OCI-LY7 (cell line): ENCODE data around the gene ARHGAP35. TPM values are rescaled to one million over a fixed set of nuclear protein-coding genes. Genes with fewer than 3 reads are reported as not detected.

Source experiments
- BruUV-seq: library from RNA; stranded (reverse); fragments of 400-500 nt; replicated peaks from 2 replicates; lab custom pipeline; 2021; lab: Mats Ljungman, UMichigan
- CTCF ChIA-PET: fragments of 300-600 bp; sonication (Branson Sonifier 250); formaldehyde crosslinking; loops from one replicate; lab custom pipeline; 2022; ENCODE audit warnings: antibody characterized with exemption; ENCODE audit not compliant: unreplicated experiment; lab: Charles Lee
- POLR2A ChIA-PET: fragments of 300-600 bp; sonication (Branson Sonifier 250); formaldehyde crosslinking; loops from one replicate; lab custom pipeline; 2022; ENCODE audit warnings: antibody characterized with exemption; lab: Charles Lee
- DNase-seq: peaks from one replicate; pipeline ENCODE4 v3.0.0-alpha.2; 2015; ENCODE audit warnings: low spot score
- H2AFZ ChIP-seq: fragments of 200-600 bp; sonication (generic), shearing (Covaris generic); 2 replicates; pipeline ENCODE4 v1.6.1; 2014; ENCODE audit warnings: mild to moderate bottlenecking, antibody characterized with exemption, low read length, moderate library complexity
- H3K27ac ChIP-seq: fragments of 200-600 bp; sonication (generic); 2 replicates; pipeline ENCODE4 v1.5.1; 2014; ENCODE audit warnings: mixed run types, low read depth, mild to moderate bottlenecking, moderate library complexity, low read length, inconsistent platforms; ENCODE audit not compliant: poor library complexity, severe bottlenecking
- H3K36me3 ChIP-seq: fragments of 200-600 bp; sonication (generic); 2 replicates; pipeline ENCODE4 v1.6.1; 2014; ENCODE audit warnings: mild to moderate bottlenecking, antibody characterized with exemption, low read length, moderate library complexity, mixed read lengths; ENCODE audit not compliant: insufficient read depth
- H3K4me1 ChIP-seq: fragments of 200-600 bp; sonication (generic); 2 replicates; pipeline ENCODE4 v1.5.1; 2014; ENCODE audit warnings: mild to moderate bottlenecking, low read length; ENCODE audit not compliant: insufficient read depth, poor library complexity, severe bottlenecking
- H3K4me2 ChIP-seq: fragments of 200-600 bp; sonication (generic); 2 replicates; pipeline ENCODE4 v1.6.1; 2014; ENCODE audit warnings: mild to moderate bottlenecking, low read length
- H3K4me3 ChIP-seq: fragments of 200-600 bp; sonication (generic); 2 replicates; pipeline ENCODE4 v1.5.1; 2014; ENCODE audit warnings: mild to moderate bottlenecking, low read depth, low read length; ENCODE audit not compliant: poor library complexity, severe bottlenecking
- H3K79me2 ChIP-seq: fragments of 200-600 bp; sonication (generic); 2 replicates; pipeline ENCODE4 v1.6.1; 2016; ENCODE audit warnings: low read depth, mild to moderate bottlenecking, low read length, moderate library complexity, mixed read lengths; ENCODE audit not compliant: insufficient read depth
- H3K9me2 ChIP-seq: fragments of 200-600 bp; sonication (generic); 2 replicates; pipeline ENCODE4 v1.6.1; 2016; ENCODE audit warnings: mild to moderate bottlenecking, low read length, mixed read lengths; ENCODE audit not compliant: insufficient read depth
- H3K9me3 ChIP-seq: fragments of 200-600 bp; sonication (generic); 2 replicates; pipeline ENCODE4 v1.6.1; 2014; ENCODE audit warnings: mild to moderate bottlenecking, mixed run types, low read length, mixed read lengths
- H4K20me1 ChIP-seq: fragments of 200-600 bp; sonication (generic); 2 replicates; pipeline ENCODE4 v1.6.1; 2014; ENCODE audit warnings: mild to moderate bottlenecking, antibody characterized with exemption, low read length, moderate library complexity, mixed read lengths; ENCODE audit not compliant: insufficient read depth
- EZH2phosphoT487 ChIP-seq: fragments of 200-600 bp; sonication (generic); IDR thresholded peaks from 2 replicates; pipeline ENCODE4 v1.6.1; 2018; ENCODE audit warnings: low read depth, borderline replicate concordance, mild to moderate bottlenecking, mixed run types, antibody characterized with exemption, low read length, moderate library complexity, mixed read lengths
- intact Hi-C: fragments of 100-400 bp; cut with micrococcal nuclease; formaldehyde crosslinking; loops from one replicate; pipeline ENCODE4 v1.10.0; 2022; ENCODE audit not compliant: unreplicated experiment
- total RNA-seq, 2 experiments: library from RNA; depleted of rRNA in 1 of 2; stranded (reverse); fragments of >200 nt in 1 of 2; shearing (Covaris generic) in 1 of 2; gene quantifications; 2 replicates each; pipeline ENCODE4 v1.2.3, GENCODE V29; 2014 to 2022
- TF ChIP-seq, protein P1 (sequence below): fragments of 200-600 bp; sonication (generic); conservative IDR thresholded peaks from 2 replicates; pipeline ENCODE4 v1.5.1; 2014; ENCODE audit warnings: mild to moderate bottlenecking, antibody characterized with exemption, low read length, moderate library complexity, mixed read lengths

Gene ARHGAP35
- total RNA-seq, 2 experiments from 2014 or later = 26.5 to 42.2 TPM

GRCh38 chr19:46862503-46862834 is 1.7 kb downstream of the ARHGAP35 start:
- no TSS peak for BruUV-seq
- Histone ChIP-seq H3K36me3 (peaks cover 36% of the 10 kb centered on the region), H3K4me1 (peaks cover 51% of the 10 kb centered on the region), H3K27ac (peak overlapping the region; percentile 96), H3K79me2 (peaks cover 70% of the 10 kb centered on the region), H3K4me2 (peak overlapping the region; percentile 80), H3K9me3 (no peaks in the 10 kb centered on the region), H3K9me2 (no peaks in the 10 kb centered on the region), H3K4me3 (peak overlapping the region; percentile 87), H2AFZ (no peak overlapping the region), H4K20me1 (peaks cover 34% of the 10 kb centered on the region)
- intact Hi-C loops = loop anchor here (2.0 kb wide), 1 partner anchor 34 kb away; no protein-coding TSS in a partner anchor
- DNase-seq = no peak
- CTCF ChIA-PET = interaction anchor here (0.5 to 1.3 kb wide), 2 partner anchors 22 to 168 kb away, joined by 3 read pairs; no protein-coding TSS in a partner anchor
- POLR2A ChIA-PET = interaction anchor here (0.6 to 1.0 kb wide), 4 partner anchors 11 to 129 kb away, joined by 3 to 5 read pairs (median 3); no protein-coding TSS in a partner anchor
- no peak for TF ChIP-seq EZH2phosphoT487
- TF ChIP-seq, protein P1, sequence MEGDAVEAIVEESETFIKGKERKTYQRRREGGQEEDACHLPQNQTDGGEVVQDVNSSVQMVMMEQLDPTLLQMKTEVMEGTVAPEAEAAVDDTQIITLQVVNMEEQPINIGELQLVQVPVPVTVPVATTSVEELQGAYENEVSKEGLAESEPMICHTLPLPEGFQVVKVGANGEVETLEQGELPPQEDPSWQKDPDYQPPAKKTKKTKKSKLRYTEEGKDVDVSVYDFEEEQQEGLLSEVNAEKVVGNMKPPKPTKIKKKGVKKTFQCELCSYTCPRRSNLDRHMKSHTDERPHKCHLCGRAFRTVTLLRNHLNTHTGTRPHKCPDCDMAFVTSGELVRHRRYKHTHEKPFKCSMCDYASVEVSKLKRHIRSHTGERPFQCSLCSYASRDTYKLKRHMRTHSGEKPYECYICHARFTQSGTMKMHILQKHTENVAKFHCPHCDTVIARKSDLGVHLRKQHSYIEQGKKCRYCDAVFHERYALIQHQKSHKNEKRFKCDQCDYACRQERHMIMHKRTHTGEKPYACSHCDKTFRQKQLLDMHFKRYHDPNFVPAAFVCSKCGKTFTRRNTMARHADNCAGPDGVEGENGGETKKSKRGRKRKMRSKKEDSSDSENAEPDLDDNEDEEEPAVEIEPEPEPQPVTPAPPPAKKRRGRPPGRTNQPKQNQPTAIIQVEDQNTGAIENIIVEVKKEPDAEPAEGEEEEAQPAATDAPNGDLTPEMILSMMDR = no peak

DNA sequence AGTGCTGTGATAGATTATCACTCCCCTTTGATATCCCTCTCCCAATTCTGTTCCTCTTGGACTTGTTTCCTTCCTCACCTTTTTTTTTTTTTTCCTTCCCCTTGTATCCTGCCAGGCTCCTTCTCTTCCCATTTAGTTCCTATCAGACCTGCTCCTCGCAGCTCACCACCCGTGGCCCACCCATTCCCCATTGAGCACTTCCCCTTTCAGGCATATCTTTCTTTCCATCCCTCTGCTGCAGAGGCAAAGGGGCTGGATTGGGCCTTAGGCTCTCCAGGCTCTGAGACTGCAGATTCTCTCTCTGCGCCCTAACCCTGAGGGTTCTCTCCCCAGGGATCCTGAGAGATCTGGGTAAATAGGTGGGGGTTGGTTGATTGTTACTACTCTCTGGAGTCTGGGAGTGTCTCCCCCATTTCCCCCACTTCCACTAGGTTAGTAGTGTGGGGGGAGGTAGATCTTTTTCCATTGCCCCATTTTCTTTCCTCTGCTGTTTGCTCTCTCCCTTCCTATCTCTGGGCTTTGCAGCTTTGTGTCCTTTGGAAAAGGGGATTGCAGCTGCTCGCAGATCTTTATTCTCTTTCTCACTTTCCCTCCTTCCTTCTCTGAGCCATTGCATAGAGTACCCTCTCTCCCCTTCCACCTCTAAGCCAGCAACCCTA is 2.3 kb downstream of the ARHGAP35 start:
- H3K9me3 ChIP-seq = no peaks in the 10 kb centered on the region
- DNase-seq = no peak

More for the DNA sequence above, 2.3 kb downstream of the ARHGAP35 start:
- peaks cover 34% of the 10 kb centered on the region for H4K20me1 ChIP-seq
- H3K4me1 ChIP-seq = peaks cover 57% of the 10 kb centered on the region
- intact Hi-C loops = loop anchor here (2.0 kb wide), 1 partner anchor 34 kb away; no protein-coding TSS in a partner anchor
- CTCF ChIA-PET = interaction anchor here (0.6 to 1.3 kb wide), 2 partner anchors 23 to 48 kb away, joined by 3 read pairs; no protein-coding TSS in a partner anchor
- peak overlapping the region; percentile 87 for H3K4me3 ChIP-seq
- BruUV-seq = no TSS peak
- peak overlapping the region; percentile 96 for H3K27ac ChIP-seq
- H3K36me3 ChIP-seq = peaks cover 38% of the 10 kb centered on the region
- H3K79me2 ChIP-seq = peaks cover 77% of the 10 kb centered on the region
- POLR2A ChIA-PET = interaction anchor here (0.7 to 1.0 kb wide), 4 partner anchors 34 to 407 kb away, joined by 3 to 5 read pairs (median 3); no protein-coding TSS in a partner anchor
- H3K4me2 ChIP-seq = peak overlapping the region; percentile 80
- H2AFZ ChIP-seq = no peak overlapping the region
- TF ChIP-seq, protein P1 = no peak
- no peak for TF ChIP-seq EZH2phosphoT487
- H3K9me2 ChIP-seq = no peaks in the 10 kb centered on the region
